Measurements from ENCODE around the gene ZNF578. TPM values are rescaled to one million over a fixed set of nuclear protein-coding genes. Genes with fewer than 3 reads are reported as not detected.
"Not testable (repeated sequence)": the region's sequence is repeated elsewhere in the genome, so short reads cannot be mapped to it uniquely, and the experiment has no call there.

Gene ZNF578
- total RNA-seq, 3 donors from 2014 or later (not counting 1 experiment from before 2014, with no cell fraction given), result 2.5 to 4.1 (median 3.0) TPM

DNA sequence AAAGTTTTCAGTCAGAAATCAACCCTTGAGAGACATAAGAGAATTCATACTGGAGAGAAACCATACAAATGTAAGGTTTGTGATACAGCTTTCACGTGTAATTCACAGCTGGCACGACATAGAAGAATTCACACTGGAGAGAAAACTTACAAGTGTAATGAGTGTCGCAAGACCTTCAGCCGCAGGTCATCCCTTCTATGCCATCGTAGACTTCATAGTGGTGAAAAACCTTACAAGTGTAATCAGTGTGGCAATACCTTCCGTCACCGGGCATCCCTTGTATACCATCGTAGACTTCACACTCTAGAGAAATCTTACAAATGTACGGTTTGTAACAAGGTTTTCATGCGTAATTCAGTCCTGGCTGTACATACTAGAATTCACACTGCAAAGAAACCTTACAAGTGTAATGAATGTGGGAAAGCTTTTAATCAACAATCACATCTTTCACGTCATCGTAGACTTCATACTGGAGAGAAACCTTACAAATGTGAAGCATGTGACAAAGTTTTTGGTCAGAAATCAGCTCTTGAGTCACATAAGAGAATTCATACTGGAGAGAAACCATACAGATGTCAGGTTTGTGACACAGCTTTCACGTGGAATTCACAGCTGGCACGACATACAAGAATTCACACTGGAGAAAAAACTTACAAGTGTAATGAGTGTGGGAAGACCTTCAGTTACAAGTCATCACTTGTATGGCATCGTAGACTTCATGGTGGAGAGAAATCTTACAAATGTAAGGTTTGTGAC is 101.0 kb downstream of the ZNF578 start:
- WGBS (ENCODE audit: insufficient coverage), result 95% methylated on average over 15 of the region's 15 CpGs
- ATAC-seq (no peak), DNase-seq (no peak)
- Mint-ChIP-seq H3K27me3 (ENCODE audit: low read depth in 2 of 2) (no peaks in the 10 kb centered on the region), H3K36me3 (peaks cover 50% of the 10 kb centered on the region), H3K27ac (no peak overlapping the region), H3K4me1 (peaks cover 5% of the 10 kb centered on the region in 2 donors), H3K4me3 (no peak overlapping the region), H3K9me3 (peaks cover 10 to 24% of the 10 kb centered on the region in 2 donors)
- Histone ChIP-seq H3K36me3 (ENCODE audit: control insufficient read depth, insufficient read depth, low read length) (peaks cover 53% of the 10 kb centered on the region), H3K9me3 (ENCODE audit: control insufficient read depth, insufficient read depth, low read length) (peaks cover 76% of the 10 kb centered on the region), H3K27me3 (ENCODE audit: control insufficient read depth, insufficient read depth, low read length) (no peaks in the 10 kb centered on the region), H3K4me1 (ENCODE audit: control insufficient read depth, insufficient read depth, low read length) (no peaks in the 10 kb centered on the region), H3K27ac (ENCODE audit: low read length) (no peak overlapping the region), H3K4me3 (ENCODE audit: low read length) (no peak overlapping the region)
- TF ChIP-seq, protein P1, sequence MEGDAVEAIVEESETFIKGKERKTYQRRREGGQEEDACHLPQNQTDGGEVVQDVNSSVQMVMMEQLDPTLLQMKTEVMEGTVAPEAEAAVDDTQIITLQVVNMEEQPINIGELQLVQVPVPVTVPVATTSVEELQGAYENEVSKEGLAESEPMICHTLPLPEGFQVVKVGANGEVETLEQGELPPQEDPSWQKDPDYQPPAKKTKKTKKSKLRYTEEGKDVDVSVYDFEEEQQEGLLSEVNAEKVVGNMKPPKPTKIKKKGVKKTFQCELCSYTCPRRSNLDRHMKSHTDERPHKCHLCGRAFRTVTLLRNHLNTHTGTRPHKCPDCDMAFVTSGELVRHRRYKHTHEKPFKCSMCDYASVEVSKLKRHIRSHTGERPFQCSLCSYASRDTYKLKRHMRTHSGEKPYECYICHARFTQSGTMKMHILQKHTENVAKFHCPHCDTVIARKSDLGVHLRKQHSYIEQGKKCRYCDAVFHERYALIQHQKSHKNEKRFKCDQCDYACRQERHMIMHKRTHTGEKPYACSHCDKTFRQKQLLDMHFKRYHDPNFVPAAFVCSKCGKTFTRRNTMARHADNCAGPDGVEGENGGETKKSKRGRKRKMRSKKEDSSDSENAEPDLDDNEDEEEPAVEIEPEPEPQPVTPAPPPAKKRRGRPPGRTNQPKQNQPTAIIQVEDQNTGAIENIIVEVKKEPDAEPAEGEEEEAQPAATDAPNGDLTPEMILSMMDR (IDR thresholded peaks at IDR 0.05), result no peak
- intact Hi-C loops (cut with micrococcal nuclease), result no loop called here

DNA sequence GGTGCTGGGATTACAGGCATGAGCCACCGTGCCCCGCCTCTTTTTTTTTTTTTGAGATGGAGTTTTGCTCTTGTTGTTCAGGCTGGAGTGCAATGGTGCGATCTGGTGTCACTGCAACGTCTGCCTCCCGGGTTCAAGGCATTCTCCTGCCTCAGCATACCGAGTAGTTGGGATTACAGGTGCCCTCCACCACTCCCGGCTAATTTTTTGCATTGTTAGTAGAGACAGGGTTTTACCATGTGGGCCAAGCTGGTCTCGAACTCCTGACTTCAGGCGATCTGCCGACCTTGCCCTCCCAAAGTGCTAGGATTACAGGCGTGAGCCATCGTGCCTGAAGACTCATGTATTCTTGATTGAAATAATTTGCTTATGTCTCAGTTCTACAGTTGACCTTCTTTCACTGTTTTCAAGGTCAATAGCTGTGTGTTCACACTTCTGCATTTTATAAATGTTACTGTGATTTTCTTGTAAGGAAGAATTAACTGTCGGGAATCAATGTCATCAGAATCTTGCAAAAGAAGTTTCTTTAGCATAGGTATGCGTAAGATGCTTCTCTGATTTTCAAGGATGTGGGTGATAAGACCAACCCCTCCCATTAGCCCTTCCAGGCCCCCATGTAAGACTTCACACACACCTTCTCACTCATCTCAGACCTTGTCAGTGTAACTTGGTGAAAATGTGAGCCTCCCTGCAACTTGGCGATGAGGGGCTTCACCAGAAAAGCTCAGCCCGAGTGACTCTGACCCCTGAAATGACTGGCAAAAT is 104.1 kb downstream of the ZNF578 start:
- H3K4me3 ChIP-seq (ENCODE audit: low read length), result no peak overlapping the region
- H3K9me3 Mint-ChIP-seq, result peaks cover 12 to 21% of the 10 kb centered on the region in 2 donors
- 96% methylated on average over 16 of the region's 16 CpGs for WGBS (ENCODE audit: insufficient coverage)

DNA sequence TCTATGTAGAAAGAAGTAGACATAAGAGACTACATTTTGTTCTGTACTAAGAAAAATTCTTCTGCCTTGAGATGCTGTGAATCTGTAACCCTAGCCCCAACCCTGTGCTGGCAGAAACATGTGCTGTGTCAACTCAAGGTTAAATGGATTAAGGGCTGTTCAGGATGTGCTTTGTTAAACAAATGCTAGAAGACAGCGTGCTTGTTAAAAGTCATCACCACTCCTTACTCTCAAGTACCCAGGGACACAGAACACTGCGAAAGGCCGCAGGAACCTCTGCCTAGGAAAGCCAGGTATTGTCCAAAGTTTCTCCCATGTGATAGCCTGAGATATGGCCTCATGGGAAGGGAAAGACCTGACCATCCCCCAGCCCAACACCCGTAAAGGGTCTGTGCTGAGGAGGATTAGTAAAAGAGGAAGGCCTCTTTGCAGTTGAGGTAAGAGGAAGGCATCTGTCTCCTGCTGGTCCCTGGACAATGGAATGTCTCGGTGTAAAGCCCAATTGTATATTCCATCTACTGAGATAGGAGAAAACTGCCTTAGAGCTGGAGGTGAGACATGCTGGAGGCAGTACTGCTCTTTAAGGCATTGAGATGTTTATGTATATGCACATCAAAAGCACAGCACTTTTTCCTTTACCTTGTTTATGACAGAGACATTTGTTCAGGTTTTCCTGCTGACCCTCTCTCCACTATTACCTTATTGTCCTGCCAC is 105.5 kb downstream of the ZNF578 start:
- ATAC-seq; DNase-seq; H3K4me1 ChIP-seq (ENCODE audit: control insufficient read depth, insufficient read depth, low read length); H3K4me3 Mint-ChIP-seq; H3K4me3 ChIP-seq (ENCODE audit: low read length); H3K27me3 Mint-ChIP-seq (ENCODE audit: low read depth in 2 of 2); H3K4me1 Mint-ChIP-seq; H3K27me3 ChIP-seq (ENCODE audit: control insufficient read depth, insufficient read depth, low read length); H3K27ac ChIP-seq (ENCODE audit: low read length); H3K27ac Mint-ChIP-seq; intact Hi-C loops (cut with micrococcal nuclease): not testable (repeated sequence)
- 97% methylated on average over 5 of the region's 5 CpGs for WGBS (ENCODE audit: insufficient coverage)
- H3K36me3 Mint-ChIP-seq, result peaks cover 56% of the 10 kb centered on the region
- Histone ChIP-seq H3K9me3 (ENCODE audit: control insufficient read depth, insufficient read depth, low read length) (peaks cover 90% of the 10 kb centered on the region), H3K36me3 (ENCODE audit: control insufficient read depth, insufficient read depth, low read length) (peaks cover 23% of the 10 kb centered on the region)
- peaks cover 13 to 23% of the 10 kb centered on the region in 2 donors for H3K9me3 Mint-ChIP-seq

More for the DNA sequence above, 104.1 kb downstream of the ZNF578 start:
- DNase-seq (no peak), ATAC-seq (no peak)
- Mint-ChIP-seq H3K27me3 (ENCODE audit: low read depth in 2 of 2) (no peaks in the 10 kb centered on the region), H3K36me3 (peaks cover 58% of the 10 kb centered on the region), H3K4me3 (no peak overlapping the region), H3K4me1 (peaks cover 0 to 5% of the 10 kb centered on the region in 2 donors), H3K27ac (no peak overlapping the region)
- Histone ChIP-seq H3K4me1 (ENCODE audit: control insufficient read depth, insufficient read depth, low read length) (no peaks in the 10 kb centered on the region), H3K27me3 (ENCODE audit: control insufficient read depth, insufficient read depth, low read length) (no peaks in the 10 kb centered on the region), H3K27ac (ENCODE audit: low read length) (no peak overlapping the region), H3K36me3 (ENCODE audit: control insufficient read depth, insufficient read depth, low read length) (peaks cover 33% of the 10 kb centered on the region), H3K9me3 (ENCODE audit: control insufficient read depth, insufficient read depth, low read length) (peaks cover 77% of the 10 kb centered on the region)
- intact Hi-C loops (cut with micrococcal nuclease), result no loop called here
- TF ChIP-seq, protein P1 (IDR thresholded peaks at IDR 0.05), result no peak

DNA sequence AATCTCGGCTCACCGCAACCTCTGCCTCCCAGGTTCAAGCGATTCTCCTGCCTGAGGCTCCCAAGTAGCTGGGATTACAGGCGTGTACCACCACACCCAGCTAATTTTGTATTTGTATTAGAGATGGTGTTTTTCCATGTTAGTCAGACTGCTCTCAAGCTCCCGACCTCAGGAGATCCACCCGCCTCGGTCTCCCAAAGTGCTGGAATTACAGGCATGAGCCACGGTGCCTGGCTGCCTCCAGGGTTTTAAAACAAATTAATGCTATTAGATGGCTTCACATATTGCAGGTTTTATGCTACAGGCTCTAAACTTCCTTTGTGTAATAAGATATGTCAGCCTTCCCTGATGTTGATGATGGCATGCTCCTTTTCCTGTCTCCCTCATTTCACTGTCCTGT is 108.3 kb downstream of the ZNF578 start:
- peaks cover 89% of the 10 kb centered on the region for H3K9me3 ChIP-seq (ENCODE audit: control insufficient read depth, insufficient read depth, low read length)
- peaks cover 6 to 10% of the 10 kb centered on the region in 2 donors for H3K9me3 Mint-ChIP-seq

More for the DNA sequence above, 108.3 kb downstream of the ZNF578 start:
- peaks cover 13% of the 10 kb centered on the region for H3K36me3 ChIP-seq (ENCODE audit: control insufficient read depth, insufficient read depth, low read length)
- intact Hi-C loops (cut with micrococcal nuclease); H3K27me3 Mint-ChIP-seq (ENCODE audit: low read depth in 2 of 2); H3K4me3 ChIP-seq (ENCODE audit: low read length); DNase-seq; H3K4me1 Mint-ChIP-seq; H3K4me1 ChIP-seq (ENCODE audit: control insufficient read depth, insufficient read depth, low read length); ATAC-seq; H3K27ac ChIP-seq (ENCODE audit: low read length); H3K27ac Mint-ChIP-seq; H3K4me3 Mint-ChIP-seq; H3K27me3 ChIP-seq (ENCODE audit: control insufficient read depth, insufficient read depth, low read length): not testable (repeated sequence)
- 99% methylated on average over 8 of the region's 8 CpGs for WGBS (ENCODE audit: insufficient coverage)
- H3K36me3 Mint-ChIP-seq, result peaks cover 49% of the 10 kb centered on the region

Other genes starting within 250 kb of the ZNF578 start
- gene ZNF766, start 184.0 kb upstream of the ZNF578 start, total RNA-seq, result 10 to 100 TPM; 29.4 to 36.9 (median 32.9) TPM
- gene ZNF480, start 156.4 kb upstream of the ZNF578 start, total RNA-seq, result 1 to 10 TPM; 6.4 to 9.4 (median 7.6) TPM
- gene ZNF610, start 117.3 kb upstream of the ZNF578 start, total RNA-seq, result under 1 TPM; 0.68 to 0.86 (median 0.82) TPM
- 10 to 100 TPM; 23.1 to 33.2 (median 31.2) TPM for gene ZNF880, start 83.6 kb upstream of the ZNF578 start, total RNA-seq
- gene ZNF528, start 55.7 kb upstream of the ZNF578 start, total RNA-seq, result 10 to 100 TPM; 28.8 to 36.5 (median 36.1) TPM
- under 1 TPM in 1 of 3 donors, not detected in 2; 0.18 TPM for gene ZNF534, start 24.4 kb upstream of the ZNF578 start, total RNA-seq
- 10 to 100 TPM; 43.8 to 69.1 (median 49.5) TPM for gene ZNF808, start 74.1 kb downstream of the ZNF578 start, total RNA-seq
- gene ZNF701, start 116.7 kb downstream of the ZNF578 start, total RNA-seq, result 10 to 100 TPM; 27.4 to 41.2 (median 28.4) TPM
- 100 to 1,000 TPM in 1 of 3 donors, 10 to 100 TPM in 2; 46.8 to 114 (median 96.9) TPM for gene ZNF83, start 184.8 kb downstream of the ZNF578 start, total RNA-seq

All from natural killer cell (primary cell).